Neuronal stem cell (in vitro differentiated cells): Measurements from ENCODE around the gene MAN1B1.

Source experiments
- DNase-seq: peaks from one replicate; pipeline ENCODE4 v3.0.0-alpha.2; 2013; ENCODE audit warnings: low spot score
- H2AFZ ChIP-seq: one replicate; pipeline ENCODE4 v1.6.1; 2013; ENCODE audit warnings: mild to moderate bottlenecking, low read length, inconsistent platforms
- H2AK5ac ChIP-seq: 2 replicates; pipeline ENCODE4 v1.6.1; 2013; ENCODE audit warnings: low read depth, mild to moderate bottlenecking, inconsistent platforms, low read length, moderate library complexity, mixed read lengths
- H2BK120ac ChIP-seq: 2 replicates; pipeline ENCODE4 v1.6.1; 2013; ENCODE audit warnings: low read depth, mild to moderate bottlenecking, inconsistent platforms, low read length, moderate library complexity, mixed read lengths
- H2BK12ac ChIP-seq: one replicate; pipeline ENCODE4 v1.6.1; 2013; ENCODE audit warnings: low read length, inconsistent platforms
- H2BK15ac ChIP-seq: 2 replicates; pipeline ENCODE4 v1.6.1; 2013; ENCODE audit warnings: mild to moderate bottlenecking, low read length, inconsistent platforms, mixed read lengths
- H2BK5ac ChIP-seq: one replicate; pipeline ENCODE4 v1.6.1; 2013; ENCODE audit warnings: inconsistent platforms, mild to moderate bottlenecking, low read length, moderate library complexity
- H3K14ac ChIP-seq: one replicate; pipeline ENCODE4 v1.6.1; 2013; ENCODE audit warnings: low read length, inconsistent platforms
- H3K18ac ChIP-seq: 2 replicates; pipeline ENCODE4 v1.6.1; 2013; ENCODE audit warnings: low read length, inconsistent platforms
- H3K23ac ChIP-seq: 2 replicates; pipeline ENCODE4 v1.6.1; 2013; ENCODE audit warnings: low read depth, mild to moderate bottlenecking, mixed read lengths, low read length, inconsistent platforms; ENCODE audit not compliant: poor library complexity
- H3K27ac ChIP-seq: replicated peaks from 3 replicates; pipeline ENCODE4 v1.5.1; 2013; ENCODE audit warnings: low read length, inconsistent platforms
- H3K27me3 ChIP-seq, 3 experiments: 2 replicates each; pipeline ENCODE4 v1.6.1; 2013; ENCODE audit warnings: low read length in 3 of 3, mild to moderate bottlenecking in 2 of 3, inconsistent platforms in 1 of 3, low read depth in 1 of 3, mixed read lengths in 1 of 3, moderate library complexity in 1 of 3; ENCODE audit not compliant: control insufficient read depth in 3 of 3, insufficient read depth in 3 of 3
- H3K36me3 ChIP-seq, 2 donors: replicated peaks in 1 of 2; 2 replicates each; pipeline ENCODE4 v1.6.1; 2013; ENCODE audit warnings: low read length in 2 of 2; ENCODE audit not compliant: control insufficient read depth in 2 of 2, insufficient read depth in 2 of 2
- H3K4ac ChIP-seq: 2 replicates; pipeline ENCODE4 v1.6.1; 2013; ENCODE audit warnings: inconsistent platforms, mild to moderate bottlenecking, low read length, moderate library complexity
- H3K4me1 ChIP-seq, 2 donors: 1 replicate in 1 of 2; 2 replicates in 1 of 2; pipeline ENCODE4 v1.6.1; 2013; ENCODE audit warnings: low read length in 2 of 2, low read depth in 1 of 2; ENCODE audit not compliant: control insufficient read depth in 2 of 2, insufficient read depth in 1 of 2
- H3K4me2 ChIP-seq: one replicate; pipeline ENCODE4 v1.6.1; 2013; ENCODE audit warnings: mild to moderate bottlenecking, low read length, inconsistent platforms; ENCODE audit not compliant: insufficient read depth, poor library complexity, severe bottlenecking
- H3K4me3 ChIP-seq, 2 donors: 2 replicates each; pipeline ENCODE4 v1.5.1; 2013; ENCODE audit warnings: low read length in 2 of 2, mild to moderate bottlenecking in 2 of 2, inconsistent platforms in 1 of 2, moderate library complexity in 1 of 2
- H3K79me1 ChIP-seq: one replicate; pipeline ENCODE4 v1.6.1; 2013; ENCODE audit warnings: low read depth, mild to moderate bottlenecking, inconsistent platforms, low read length, moderate library complexity
- H3K9ac ChIP-seq: one replicate; pipeline ENCODE4 v1.6.1; 2013; ENCODE audit warnings: mild to moderate bottlenecking, low read depth, low read length, inconsistent platforms; ENCODE audit not compliant: poor library complexity
- H3K9me3 ChIP-seq, 2 donors: replicated peaks in 1 of 2; 2 replicates each; pipeline versions ENCODE3 to v1.6.1; 2013; ENCODE audit warnings: low read length in 2 of 2, mild to moderate bottlenecking in 2 of 2, inconsistent platforms in 1 of 2, low read depth in 1 of 2, mixed read lengths in 1 of 2, moderate library complexity in 1 of 2; ENCODE audit not compliant: control insufficient read depth in 2 of 2, insufficient read depth in 1 of 2
- H4K8ac ChIP-seq: one replicate; pipeline ENCODE4 v1.6.1; 2013; ENCODE audit warnings: low read depth, mild to moderate bottlenecking, inconsistent platforms, low read length, moderate library complexity
- H4K91ac ChIP-seq: one replicate; pipeline ENCODE4 v1.6.1; 2013; ENCODE audit warnings: low read length, low read depth, mild to moderate bottlenecking, inconsistent platforms; ENCODE audit not compliant: poor library complexity
- whole genome bisulfite sequencing, 2 donors: extraction: QIAGEN DNeasy Blood & Tissue Kit; methylation state at CpG; one replicate each; pipeline ENCODE4 v1.1.7; 2013; ENCODE audit warnings: missing lambda C conversion rate in 2 of 2, mixed read lengths in 1 of 2; ENCODE audit not compliant: insufficient read length in 2 of 2, insufficient replicate concordance in 1 of 2; ENCODE audit errors: extremely low coverage in 2 of 2; 5-methylcytosine and 5-hydroxymethylcytosine counted together

Gene MAN1B1

GRCh38 chr9:137042751-137043727, 43.7 kb upstream of the MAN1B1 start:
- H3K23ac ChIP-seq = no peak overlapping the region
- WGBS, 2 donors = no CpG with 5 or more reads among the region's 36 CpGs
- no peak overlapping the region for H3K4me3 ChIP-seq

GRCh38 chr9:137044037-137044436, 42.7 kb upstream of the MAN1B1 start:
- Histone ChIP-seq H3K14ac (no peak overlapping the region), H3K23ac (peak overlapping the region; percentile 80), H3K79me1 (peaks cover 7% of the 10 kb centered on the region), H4K91ac (no peak overlapping the region), H3K27me3 (peaks cover 0 to 32% (median 18%) of the 10 kb centered on the region in 3 experiments), H2AFZ (no peak overlapping the region), H3K36me3 (peaks cover 3 to 10% of the 10 kb centered on the region in 2 donors), H3K9me3 (peaks cover 0 to 2% of the 10 kb centered on the region in 2 donors), H3K4me1 (peaks cover 8 to 40% of the 10 kb centered on the region in 2 donors), H3K4ac (no peak overlapping the region), H3K9ac (peak overlapping the region; percentile 7), H2BK120ac (no peak overlapping the region), H2BK15ac (no peak overlapping the region), H3K4me2 (peak overlapping the region; percentile 11), H3K18ac (no peak overlapping the region), H3K4me3 (peak overlapping the region; percentile 13 to 36), H4K8ac (no peak overlapping the region), H3K27ac (no peak overlapping the region), H2AK5ac (no peak overlapping the region), H2BK5ac (no peak overlapping the region), H2BK12ac (no peak overlapping the region)
- no CpG with 5 or more reads among the region's 12 CpGs for WGBS, 2 donors
- no peak for DNase-seq

More at GRCh38 chr9:137042751-137043727, 43.7 kb upstream of the MAN1B1 start:
- no peak overlapping the region for H4K8ac ChIP-seq
- H3K4me2 ChIP-seq = no peak overlapping the region
- peaks cover 3 to 16% of the 10 kb centered on the region in 2 donors for H3K36me3 ChIP-seq
- no peak overlapping the region for H2BK15ac ChIP-seq
- H3K9ac ChIP-seq = no peak overlapping the region
- H3K79me1 ChIP-seq = peaks cover 7% of the 10 kb centered on the region
- no peak overlapping the region for H2AFZ ChIP-seq
- no peak overlapping the region for H3K18ac ChIP-seq
- no peak overlapping the region for H2AK5ac ChIP-seq
- no peak overlapping the region for H3K27ac ChIP-seq
- no peak for DNase-seq
- H2BK5ac ChIP-seq = no peak overlapping the region
- peaks cover 0 to 25% (median 10%) of the 10 kb centered on the region in 3 experiments for H3K27me3 ChIP-seq
- H3K14ac ChIP-seq = no peak overlapping the region
- H2BK12ac ChIP-seq = no peak overlapping the region
- no peak overlapping the region for H3K4ac ChIP-seq
- peaks cover 8 to 40% of the 10 kb centered on the region in 2 donors for H3K4me1 ChIP-seq
- H3K9me3 ChIP-seq = peaks cover 0 to 2% of the 10 kb centered on the region in 2 donors
- H4K91ac ChIP-seq = no peak overlapping the region
- no peak overlapping the region for H2BK120ac ChIP-seq

GRCh38 chr9:137044502-137045177, 42.1 kb upstream of the MAN1B1 start:
- Histone ChIP-seq H2BK5ac (no peak overlapping the region), H3K27ac (no peak overlapping the region), H2AK5ac (peak overlapping the region; percentile 91), H4K91ac (no peak overlapping the region), H3K18ac (peak overlapping the region; percentile 83), H3K4me2 (peak overlapping the region; percentile 100), H3K36me3 (peaks cover 0 to 4% of the 10 kb centered on the region in 2 donors), H3K4me3 (peak overlapping the region; percentile 82 to 88), H3K4me1 (peaks cover 8 to 40% of the 10 kb centered on the region in 2 donors), H3K79me1 (peaks cover 7% of the 10 kb centered on the region), H3K14ac (no peak overlapping the region), H3K9me3 (peaks cover 0 to 2% of the 10 kb centered on the region in 2 donors), H2BK120ac (no peak overlapping the region), H3K9ac (peak overlapping the region; percentile 86), H3K23ac (peak overlapping the region; percentile 91), H3K4ac (no peak overlapping the region), H2AFZ (no peak overlapping the region), H2BK15ac (no peak overlapping the region), H4K8ac (no peak overlapping the region), H2BK12ac (no peak overlapping the region), H3K27me3 (peaks cover 4 to 38% (median 24%) of the 10 kb centered on the region in 3 experiments)
- no CpG with 5 or more reads among the region's 18 CpGs for WGBS, 2 donors
- DNase-seq = no peak
